OCI-LY1 (cell line): Measurements from ENCODE around the gene GALC.

Experiments used
- H2AFZ ChIP-seq: fragments of 200-600 bp; sonication (generic), shearing (Covaris generic); 2 replicates; pipeline ENCODE4 v1.6.0; 2014; ENCODE audit warnings: antibody characterized with exemption, mild to moderate bottlenecking, low read length
- H3F3A ChIP-seq: fragments of 200-600 bp; sonication (generic), shearing (Covaris generic); 2 replicates; pipeline ENCODE4 v1.6.0; 2014; ENCODE audit warnings: mild to moderate bottlenecking, antibody characterized with exemption, low read length, moderate library complexity; ENCODE audit not compliant: insufficient read depth
- H3K27ac ChIP-seq: fragments of 200-600 bp; sonication (generic); 2 replicates; pipeline ENCODE4 v1.5.1; 2014; ENCODE audit warnings: low read length, mixed run types, mild to moderate bottlenecking, low read depth; ENCODE audit not compliant: poor library complexity, severe bottlenecking
- H3K27me3 ChIP-seq: fragments of 200-600 bp; sonication (generic); 2 replicates; pipeline ENCODE4 v1.6.0; 2014; ENCODE audit warnings: antibody characterized with exemption, mild to moderate bottlenecking, low read length, moderate library complexity; ENCODE audit not compliant: insufficient read depth
- H3K36me3 ChIP-seq: fragments of 200-600 bp; sonication (generic); 2 replicates; pipeline ENCODE4 v1.6.1; 2014; ENCODE audit warnings: mild to moderate bottlenecking, antibody characterized with exemption, low read length, moderate library complexity, mixed read lengths; ENCODE audit not compliant: insufficient read depth
- H3K4me1 ChIP-seq: fragments of 200-600 bp; sonication (generic); 2 replicates; pipeline ENCODE4 v1.5.1; 2014; ENCODE audit warnings: mild to moderate bottlenecking, low read length, moderate library complexity; ENCODE audit not compliant: insufficient read depth, severe bottlenecking
- H3K4me2 ChIP-seq: fragments of 200-600 bp; sonication (generic), shearing (Covaris generic); 2 replicates; pipeline ENCODE4 v1.6.1; 2014; ENCODE audit warnings: low read length
- H3K4me3 ChIP-seq: fragments of 200-600 bp; sonication (generic); 2 replicates; pipeline ENCODE4 v1.5.1; 2014; ENCODE audit warnings: low read length, low read depth, mild to moderate bottlenecking, mixed read lengths; ENCODE audit not compliant: poor library complexity, severe bottlenecking
- H3K79me2 ChIP-seq: fragments of 200-600 bp; shearing (Covaris generic); 2 replicates; pipeline ENCODE4 v1.6.1; 2016; ENCODE audit warnings: mixed run types, low read length, mixed read lengths; ENCODE audit not compliant: insufficient read depth
- H3K9ac ChIP-seq: fragments of 200-600 bp; sonication (generic), shearing (Covaris generic); 2 replicates; pipeline ENCODE4 v1.6.1; 2014; ENCODE audit warnings: mild to moderate bottlenecking, low read length, mixed read lengths
- H3K9me2 ChIP-seq: fragments of 200-600 bp; sonication (generic), shearing (Covaris generic); 2 replicates; pipeline ENCODE4 v1.6.1; 2014; ENCODE audit warnings: low read depth, mild to moderate bottlenecking, low read length, mixed read lengths
- H3K9me3 ChIP-seq: fragments of 200-600 bp; shearing (Covaris generic); 2 replicates; pipeline ENCODE4 v1.6.1; 2014; ENCODE audit warnings: low read length, mixed read lengths
- H4K20me1 ChIP-seq: fragments of 200-600 bp; sonication (generic), shearing (Covaris generic); 2 replicates; pipeline ENCODE4 v1.6.0; 2016; ENCODE audit warnings: mild to moderate bottlenecking, low read length; ENCODE audit not compliant: insufficient read depth
- EZH2 ChIP-seq: fragments of 200-600 bp; sonication (generic), shearing (Covaris generic); IDR thresholded peaks from 2 replicates; pipeline ENCODE4 v1.8.0; 2017; ENCODE audit warnings: borderline replicate concordance, mixed run types, mild to moderate bottlenecking, antibody characterized with exemption, low read length, moderate library complexity, mixed read lengths
- TF ChIP-seq, protein P1 (sequence below): fragments of 200-600 bp; sonication (generic), shearing (Covaris generic); IDR thresholded peaks from 2 replicates; pipeline ENCODE4 v1.5.1; 2017; ENCODE audit warnings: mild to moderate bottlenecking, antibody characterized with exemption, low read length, moderate library complexity, mixed read lengths

GALC gene

DNA sequence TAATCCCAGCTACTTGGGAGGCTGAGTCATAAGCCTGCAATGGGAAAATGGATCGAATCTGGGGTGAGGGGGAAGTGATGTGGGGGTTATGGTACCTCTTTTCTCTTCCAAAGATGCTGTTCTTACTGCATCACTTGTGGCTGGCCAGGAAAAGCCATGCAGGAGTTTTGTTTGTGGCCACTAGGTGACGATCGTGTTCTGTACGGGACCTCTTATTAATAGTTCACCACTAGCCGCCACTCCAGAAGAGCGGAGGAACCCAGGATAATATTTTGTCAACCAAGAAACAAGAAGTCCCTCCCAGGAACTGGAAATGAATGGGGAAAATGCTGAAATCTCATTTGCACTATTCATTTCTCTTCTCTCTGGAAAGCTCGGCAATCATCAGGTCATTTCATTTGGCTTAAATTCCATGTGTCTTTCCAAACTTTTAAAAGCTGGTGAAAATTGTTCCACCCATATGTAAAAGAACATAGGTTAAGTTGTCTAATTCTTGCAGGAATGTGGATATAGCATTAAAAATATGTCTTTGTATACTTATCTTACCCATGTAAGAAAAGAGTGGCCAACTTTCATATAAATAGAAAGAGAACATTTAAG, 20.9 kb upstream of the GALC start:
- H3K9me3 ChIP-seq = no peaks in the 10 kb centered on the region
- TF ChIP-seq, protein P1, sequence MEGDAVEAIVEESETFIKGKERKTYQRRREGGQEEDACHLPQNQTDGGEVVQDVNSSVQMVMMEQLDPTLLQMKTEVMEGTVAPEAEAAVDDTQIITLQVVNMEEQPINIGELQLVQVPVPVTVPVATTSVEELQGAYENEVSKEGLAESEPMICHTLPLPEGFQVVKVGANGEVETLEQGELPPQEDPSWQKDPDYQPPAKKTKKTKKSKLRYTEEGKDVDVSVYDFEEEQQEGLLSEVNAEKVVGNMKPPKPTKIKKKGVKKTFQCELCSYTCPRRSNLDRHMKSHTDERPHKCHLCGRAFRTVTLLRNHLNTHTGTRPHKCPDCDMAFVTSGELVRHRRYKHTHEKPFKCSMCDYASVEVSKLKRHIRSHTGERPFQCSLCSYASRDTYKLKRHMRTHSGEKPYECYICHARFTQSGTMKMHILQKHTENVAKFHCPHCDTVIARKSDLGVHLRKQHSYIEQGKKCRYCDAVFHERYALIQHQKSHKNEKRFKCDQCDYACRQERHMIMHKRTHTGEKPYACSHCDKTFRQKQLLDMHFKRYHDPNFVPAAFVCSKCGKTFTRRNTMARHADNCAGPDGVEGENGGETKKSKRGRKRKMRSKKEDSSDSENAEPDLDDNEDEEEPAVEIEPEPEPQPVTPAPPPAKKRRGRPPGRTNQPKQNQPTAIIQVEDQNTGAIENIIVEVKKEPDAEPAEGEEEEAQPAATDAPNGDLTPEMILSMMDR = peak; percentile 86
- no peak for TF ChIP-seq EZH2
- no peaks in the 10 kb centered on the region for H3K27me3 ChIP-seq
- H3F3A ChIP-seq = no peaks in the 10 kb centered on the region
- no peaks in the 10 kb centered on the region for H3K79me2 ChIP-seq
- H3K9ac ChIP-seq = no peak overlapping the region
- no peak overlapping the region for H2AFZ ChIP-seq
- H3K27ac ChIP-seq = no peak overlapping the region
- H3K36me3 ChIP-seq = 0 out of 2 replicates have a peak, but pooled peaks cover 3% of the 10 kb centered on the region
- no peaks in the 10 kb centered on the region for H4K20me1 ChIP-seq
- no peak overlapping the region for H3K4me2 ChIP-seq
- no peaks in the 10 kb centered on the region for H3K9me2 ChIP-seq
- no peak overlapping the region for H3K4me3 ChIP-seq
- no peaks in the 10 kb centered on the region for H3K4me1 ChIP-seq

DNA sequence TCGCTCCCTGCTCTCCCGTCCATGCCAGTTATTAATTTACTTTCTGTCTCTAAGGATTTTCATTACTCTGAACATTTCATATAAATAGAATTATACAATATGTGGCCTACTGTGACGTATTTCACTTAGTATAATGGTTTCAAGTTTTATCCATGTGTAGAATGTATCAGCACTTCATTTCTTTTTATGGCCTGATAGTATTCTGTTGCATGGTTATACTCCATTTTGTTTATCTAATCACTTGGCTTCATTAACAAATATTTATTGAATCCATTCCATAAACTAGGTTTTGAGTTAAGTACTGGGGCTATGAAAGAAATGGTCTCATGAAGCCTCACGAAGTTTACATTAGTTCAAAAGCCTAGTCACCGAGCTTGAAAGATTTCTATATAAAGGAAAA, 19.5 kb upstream of the GALC start:
- Histone ChIP-seq H3K4me3 (no peak overlapping the region), H3K4me2 (no peak overlapping the region), H3K9ac (no peak overlapping the region), H3K4me1 (no peaks in the 10 kb centered on the region), H3K36me3 (0 out of 2 replicates have a peak, but pooled peaks cover 3% of the 10 kb centered on the region), H3K27ac (no peak overlapping the region), H4K20me1 (no peaks in the 10 kb centered on the region), H3K27me3 (no peaks in the 10 kb centered on the region), H3F3A (no peaks in the 10 kb centered on the region), H3K9me3 (no peaks in the 10 kb centered on the region), H2AFZ (no peak overlapping the region), H3K9me2 (no peaks in the 10 kb centered on the region), H3K79me2 (no peaks in the 10 kb centered on the region)
- TF ChIP-seq, protein P1 = no peak
- TF ChIP-seq EZH2 = no peak

DNA sequence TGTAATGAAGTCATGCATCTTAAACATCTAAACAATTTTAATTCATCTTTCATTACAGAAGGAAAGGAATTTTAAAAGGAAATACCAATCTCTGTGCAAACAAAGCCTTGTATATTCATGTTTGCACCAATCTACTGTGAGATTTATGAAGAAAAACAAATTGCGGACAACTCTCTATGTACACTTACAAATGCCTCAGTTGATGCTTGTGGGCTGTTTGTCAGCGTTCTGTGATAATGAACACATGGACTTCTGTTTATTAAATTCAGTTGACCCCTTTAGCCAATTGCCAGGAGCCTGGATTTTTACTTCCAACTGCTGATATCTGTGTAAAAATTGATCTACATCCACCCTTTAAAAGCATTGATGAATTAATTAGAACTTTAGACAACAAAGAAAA, 17.3 kb upstream of the GALC start:
- TF ChIP-seq, protein P1 = no peak
- TF ChIP-seq EZH2 = no peak
- Histone ChIP-seq H3K79me2 (peaks cover 6% of the 10 kb centered on the region; the same call in 1 of the 2 replicates), H3K9ac (no peak overlapping the region), H3K27me3 (no peaks in the 10 kb centered on the region), H3K4me1 (peaks cover 20% of the 10 kb centered on the region), H3K9me3 (no peaks in the 10 kb centered on the region), H3K27ac (no peak overlapping the region), H3K4me2 (no peak overlapping the region), H4K20me1 (no peaks in the 10 kb centered on the region), H3K9me2 (no peaks in the 10 kb centered on the region), H3K36me3 (no peaks in the 10 kb centered on the region), H3K4me3 (no peak overlapping the region), H3F3A (no peaks in the 10 kb centered on the region), H2AFZ (no peak overlapping the region)
